MM.1S (cell line): ENCODE data around the gene FAM124A.

Experiments used
- DNase-seq: peaks from one replicate; pipeline ENCODE4 v3.0.0-alpha.2; 2015
- H2AFZ ChIP-seq: fragments of 300-600 bp; sonication (generic); 2 replicates; pipeline ENCODE4 v1.6.0; 2016; ENCODE audit warnings: antibody characterized with exemption, low read length
- H3F3A ChIP-seq: fragments of 300-600 bp; sonication (generic); 2 replicates; pipeline ENCODE4 v1.6.1; 2016; ENCODE audit warnings: mild to moderate bottlenecking, antibody characterized with exemption, low read length, moderate library complexity, mixed read lengths; ENCODE audit not compliant: insufficient read depth
- H3K27ac ChIP-seq: fragments of 300-600 bp; sonication (generic); 2 replicates; pipeline ENCODE4 v1.5.1; 2016; ENCODE audit warnings: mild to moderate bottlenecking, low read length
- H3K27me3 ChIP-seq: fragments of 300-600 bp; sonication (generic); replicated peaks from 2 replicates; pipeline ENCODE4 v1.6.0; 2016; ENCODE audit warnings: low read length; ENCODE audit not compliant: insufficient read depth
- H3K36me3 ChIP-seq: fragments of 300-600 bp; sonication (generic); replicated peaks from 2 replicates; pipeline ENCODE4 v1.6.1; 2016; ENCODE audit warnings: mild to moderate bottlenecking, low read length, mixed read lengths; ENCODE audit not compliant: insufficient read depth
- H3K4me1 ChIP-seq: fragments of 300-600 bp; sonication (generic); 2 replicates; pipeline ENCODE4 v1.6.1; 2016; ENCODE audit warnings: low read length, mixed read lengths
- H3K4me2 ChIP-seq: fragments of 300-600 bp; sonication (generic); 2 replicates; pipeline ENCODE4 v1.6.0; 2016; ENCODE audit warnings: low read depth, low read length
- H3K4me3 ChIP-seq: fragments of 300-600 bp; sonication (generic); 2 replicates; pipeline ENCODE4 v1.5.1; 2016; ENCODE audit warnings: low read length, mixed read lengths
- H3K79me2 ChIP-seq: fragments of 300-600 bp; sonication (generic); 2 replicates; pipeline ENCODE4 v1.6.1; 2016; ENCODE audit warnings: mixed run types, low read length, mixed read lengths
- H3K9ac ChIP-seq: fragments of 300-600 bp; sonication (generic); 2 replicates; pipeline ENCODE4 v1.6.1; 2016; ENCODE audit warnings: low read length, mixed read lengths
- H3K9me2 ChIP-seq: fragments of 300-600 bp; sonication (generic); replicated peaks from 2 replicates; pipeline ENCODE4 v1.6.1; 2016; ENCODE audit warnings: mild to moderate bottlenecking, low read length, mixed read lengths; ENCODE audit not compliant: insufficient read depth
- H3K9me3 ChIP-seq: fragments of 300-600 bp; sonication (generic); replicated peaks from 2 replicates; pipeline ENCODE4 v1.6.1; 2016; ENCODE audit warnings: mild to moderate bottlenecking, low read length, mixed read lengths; ENCODE audit not compliant: insufficient read depth
- H4K20me1 ChIP-seq: fragments of 300-600 bp; sonication (generic); 2 replicates; pipeline ENCODE4 v1.6.1; 2016; ENCODE audit warnings: mild to moderate bottlenecking, low read length, moderate library complexity, mixed read lengths; ENCODE audit not compliant: insufficient read depth
- CTCF ChIP-seq: fragments of 300-600 bp; sonication (generic); IDR thresholded peaks from 2 replicates; pipeline ENCODE4 v1.5.1; 2016; ENCODE audit warnings: antibody characterized with exemption, low read length, mixed read lengths
- EZH2 ChIP-seq: fragments of 300-600 bp; sonication (generic); optimal IDR thresholded peaks from 2 replicates; pipeline ENCODE3; 2017; ENCODE audit warnings: low read depth, mild to moderate bottlenecking, antibody characterized with exemption, low read length, mixed read lengths
- EZH2phosphoT487 ChIP-seq: fragments of 300-600 bp; sonication (generic); IDR thresholded peaks from 2 replicates; pipeline ENCODE4 v1.6.1; 2018; ENCODE audit warnings: antibody characterized with exemption, low read length

The FAM124A gene

GRCh38 chr13:51327961-51328360, 105.8 kb downstream of the FAM124A start:
- Histone ChIP-seq H2AFZ (no peak overlapping the region), H3K9ac (no peak overlapping the region), H3K36me3 (no peaks in the 10 kb centered on the region), H3K79me2 (no peaks in the 10 kb centered on the region), H3K9me3 (no peaks in the 10 kb centered on the region), H3K27me3 (no peaks in the 10 kb centered on the region), H4K20me1 (no peaks in the 10 kb centered on the region), H3K9me2 (no peaks in the 10 kb centered on the region), H3K4me1 (peaks cover 9% of the 10 kb centered on the region), H3F3A (no peaks in the 10 kb centered on the region), H3K4me3 (no peak overlapping the region), H3K4me2 (no peak overlapping the region), H3K27ac (no peak overlapping the region)
- DNase-seq, result no peak
- no peak for TF ChIP-seq EZH2

GRCh38 chr13:51328488-51328887, 106.3 kb downstream of the FAM124A start:
- no peaks in the 10 kb centered on the region for H4K20me1 ChIP-seq

GRCh38 chr13:51329606-51330005, 107.4 kb downstream of the FAM124A start:
- Histone ChIP-seq H3F3A (no peaks in the 10 kb centered on the region), H3K9me3 (no peaks in the 10 kb centered on the region), H3K9ac (no peak overlapping the region), H2AFZ (no peak overlapping the region), H3K79me2 (no peaks in the 10 kb centered on the region), H3K27ac (no peak overlapping the region), H3K36me3 (no peaks in the 10 kb centered on the region), H3K4me2 (no peak overlapping the region), H3K4me1 (peaks cover 9% of the 10 kb centered on the region), H3K9me2 (no peaks in the 10 kb centered on the region), H4K20me1 (no peaks in the 10 kb centered on the region), H3K4me3 (no peak overlapping the region), H3K27me3 (no peaks in the 10 kb centered on the region)
- no peak for DNase-seq
- TF ChIP-seq CTCF (no peak), EZH2phosphoT487 (no peak), EZH2 (no peak)

More at GRCh38 chr13:51328488-51328887, 106.3 kb downstream of the FAM124A start:
- Histone ChIP-seq H2AFZ (no peak overlapping the region), H3K36me3 (no peaks in the 10 kb centered on the region), H3K9me3 (no peaks in the 10 kb centered on the region), H3K27me3 (no peaks in the 10 kb centered on the region), H3K79me2 (no peaks in the 10 kb centered on the region), H3K9ac (no peak overlapping the region), H3K9me2 (no peaks in the 10 kb centered on the region), H3K4me3 (no peak overlapping the region), H3K4me1 (peaks cover 9% of the 10 kb centered on the region), H3K27ac (no peak overlapping the region), H3F3A (no peaks in the 10 kb centered on the region), H3K4me2 (no peak overlapping the region)
- TF ChIP-seq EZH2phosphoT487, result no peak
- TF ChIP-seq CTCF, result no peak
- TF ChIP-seq EZH2, result no peak
- no peak for DNase-seq

GRCh38 chr13:51330791-51331190, 108.6 kb downstream of the FAM124A start:
- TF ChIP-seq EZH2 (no peak), CTCF (no peak), EZH2phosphoT487 (no peak)

More at GRCh38 chr13:51330791-51331190, 108.6 kb downstream of the FAM124A start:
- H3K79me2 ChIP-seq, result no peaks in the 10 kb centered on the region
- no peak overlapping the region for H3K4me3 ChIP-seq
- H3K4me1 ChIP-seq, result peaks cover 9% of the 10 kb centered on the region
- no peak overlapping the region for H3K27ac ChIP-seq
- H3F3A ChIP-seq, result no peaks in the 10 kb centered on the region
- no peaks in the 10 kb centered on the region for H3K9me3 ChIP-seq
- DNase-seq, result no peak
- no peak overlapping the region for H3K9ac ChIP-seq
- H4K20me1 ChIP-seq, result no peaks in the 10 kb centered on the region
- H3K36me3 ChIP-seq, result no peaks in the 10 kb centered on the region
- no peak overlapping the region for H3K4me2 ChIP-seq
- H3K27me3 ChIP-seq, result no peaks in the 10 kb centered on the region
- no peaks in the 10 kb centered on the region for H3K9me2 ChIP-seq
- no peak overlapping the region for H2AFZ ChIP-seq
